Naive B cell (primary cell): ENCODE data around the gene FOLR2. TPM values are rescaled to one million over a fixed set of nuclear protein-coding genes. Genes with fewer than 3 reads are reported as not detected.

Source experiments
- ATAC-seq, 2 donors: fragments of 150-1000 bp; cut with Tn5 transposase; 2 replicates each; pipeline ENCODE4 v1.10.0; 2021; ENCODE audit warnings: low read depth in 2 of 2, mild to moderate bottlenecking in 2 of 2, moderate library complexity in 2 of 2
- DNase-seq: peaks from one replicate; pipeline ENCODE4 v3.0.0; 2022
- H3K27ac Mint-ChIP-seq, 6 donors: one replicate each; pipeline ENCODE4 v1.8.0; 2020 to 2022; ENCODE audit warnings: mild to moderate bottlenecking in 6 of 6, mixed read lengths in 6 of 6, moderate library complexity in 5 of 6, inconsistent platforms in 2 of 6
- H3K27me3 Mint-ChIP-seq, 3 donors: one replicate each; pipeline ENCODE4 v1.8.0; 2021 to 2022; ENCODE audit warnings: mixed read lengths in 3 of 3, mild to moderate bottlenecking in 1 of 3
- H3K36me3 Mint-ChIP-seq, 2 donors: one replicate each; pipeline ENCODE4 v1.8.0; 2020 to 2022; ENCODE audit warnings: mixed read lengths in 2 of 2, inconsistent platforms in 1 of 2, mild to moderate bottlenecking in 1 of 2
- H3K4me1 Mint-ChIP-seq, 3 donors: one replicate each; pipeline ENCODE4 v1.8.0; 2020 to 2022; ENCODE audit warnings: mixed read lengths in 3 of 3, inconsistent platforms in 1 of 3, mild to moderate bottlenecking in 1 of 3, moderate library complexity in 1 of 3
- H3K4me3 Mint-ChIP-seq, 8 donors: one replicate each; pipeline ENCODE4 v1.8.0; 2020 to 2022; ENCODE audit warnings: mild to moderate bottlenecking in 8 of 8, mixed read lengths in 8 of 8, moderate library complexity in 8 of 8, inconsistent platforms in 2 of 8
- H3K9me3 Mint-ChIP-seq, 7 donors: one replicate each; pipeline ENCODE4 v1.8.0; 2020 to 2022; ENCODE audit warnings: mixed read lengths in 7 of 7, mild to moderate bottlenecking in 5 of 7, inconsistent platforms in 2 of 7, moderate library complexity in 1 of 7
- polyA plus RNA-seq, 6 donors: library from polyadenylated mRNA; unstranded; fragments of 300-500 nt; fragmentation: Illumina TruSeq; gene quantifications; one replicate each; pipeline ENCODE4 v1.2.3, GENCODE V29; 2021; ENCODE audit warnings: low read depth in 6 of 6

FOLR2 gene
- polyA plus RNA-seq, 6 donors from 2014 or later = 0.70 to 1.6 (median 1.2) TPM; not detected in 2

- ATAC-seq (no peak), DNase-seq (no peak)
- Mint-ChIP-seq H3K27ac (peak overlapping the region in 4 of 6 donors; percentile 9 to 70 (median 54)), H3K27me3 (no peaks in the 10 kb centered on the region), H3K4me3 (peak overlapping the region in 7 of 8 donors; percentile 49 to 99 (median 73)), H3K36me3 (no peaks in the 10 kb centered on the region), H3K9me3 (no peaks in the 10 kb centered on the region), H3K4me1 (peaks cover 47 to 63% (median 61%) of the 10 kb centered on the region in 3 donors)
These were observed 4.2 kb downstream of the FOLR2 start for GRCh38 chr11:72220696-72221363.

GRCh38 chr11:72221386-72222075 lies 4.9 kb downstream of the FOLR2 start:
- Mint-ChIP-seq H3K4me1 (peaks cover 44 to 66% (median 65%) of the 10 kb centered on the region in 3 donors), H3K27ac (peak overlapping the region in 5 of 6 donors; percentile 9 to 97 (median 68)), H3K4me3 (peak overlapping the region in 7 of 8 donors; percentile 57 to 99 (median 91)), H3K27me3 (no peaks in the 10 kb centered on the region), H3K36me3 (no peaks in the 10 kb centered on the region), H3K9me3 (no peaks in the 10 kb centered on the region)
- DNase-seq = no peak
- no peak for ATAC-seq

GRCh38 chr11:72222106-72222891 lies 5.7 kb downstream of the FOLR2 start:
- DNase-seq = no peak
- H3K4me3 Mint-ChIP-seq = peak overlapping the region; percentile 91 to 99 (median 94)
- no peaks in the 10 kb centered on the region for H3K9me3 Mint-ChIP-seq
- ATAC-seq = no peak
- H3K36me3 Mint-ChIP-seq = no peaks in the 10 kb centered on the region
- H3K4me1 Mint-ChIP-seq = peaks cover 39 to 64% (median 61%) of the 10 kb centered on the region in 3 donors
- peak overlapping the region; percentile 90 to 99 (median 96) for H3K27ac Mint-ChIP-seq
- no peaks in the 10 kb centered on the region for H3K27me3 Mint-ChIP-seq

DNA sequence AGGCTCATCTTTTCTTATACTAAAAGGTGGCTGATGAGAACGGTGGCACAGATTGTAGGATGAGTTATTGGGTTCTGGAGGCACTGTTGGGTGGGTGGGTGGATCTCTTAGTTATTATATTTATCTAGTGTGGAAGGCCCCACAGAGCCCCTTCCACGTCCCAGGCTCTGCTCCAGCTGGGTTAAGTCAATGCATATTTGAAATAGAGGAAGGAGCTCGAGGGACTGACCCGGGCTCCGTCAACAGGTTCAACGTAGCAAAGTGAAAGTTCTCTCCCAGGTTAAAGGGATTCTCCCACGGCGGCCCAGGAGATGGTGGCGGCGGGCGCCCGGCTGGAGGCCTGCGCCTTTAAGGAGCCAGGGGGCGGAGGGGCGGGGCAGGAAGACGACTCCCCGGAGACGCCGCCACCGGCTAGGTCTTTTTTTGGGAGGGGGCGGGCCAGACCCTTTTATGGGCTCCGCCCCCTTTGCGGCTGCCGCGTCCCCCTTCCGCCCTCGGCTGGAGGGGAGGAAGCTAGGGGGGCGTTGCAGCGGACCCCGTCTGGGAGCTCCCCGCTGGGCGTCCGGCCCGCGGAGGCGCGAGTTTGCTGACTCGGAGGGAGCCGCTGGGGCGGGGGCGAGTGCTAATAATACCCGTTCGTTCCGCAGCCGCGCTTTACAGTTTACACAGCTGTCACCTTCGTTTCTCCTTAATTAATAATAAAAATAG lies 6.5 kb downstream of the FOLR2 start:
- H3K27me3 Mint-ChIP-seq = no peaks in the 10 kb centered on the region
- H3K36me3 Mint-ChIP-seq = no peaks in the 10 kb centered on the region
- DNase-seq (peak; percentile 96), ATAC-seq (peak; percentile 67 to 70)
- H3K9me3 Mint-ChIP-seq = no peaks in the 10 kb centered on the region
- H3K4me1 Mint-ChIP-seq = peaks cover 31 to 56% (median 54%) of the 10 kb centered on the region in 3 donors
- H3K27ac Mint-ChIP-seq = peak overlapping the region; percentile 90 to 99 (median 96)
- peak overlapping the region; percentile 91 to 99 (median 94) for H3K4me3 Mint-ChIP-seq

DNA sequence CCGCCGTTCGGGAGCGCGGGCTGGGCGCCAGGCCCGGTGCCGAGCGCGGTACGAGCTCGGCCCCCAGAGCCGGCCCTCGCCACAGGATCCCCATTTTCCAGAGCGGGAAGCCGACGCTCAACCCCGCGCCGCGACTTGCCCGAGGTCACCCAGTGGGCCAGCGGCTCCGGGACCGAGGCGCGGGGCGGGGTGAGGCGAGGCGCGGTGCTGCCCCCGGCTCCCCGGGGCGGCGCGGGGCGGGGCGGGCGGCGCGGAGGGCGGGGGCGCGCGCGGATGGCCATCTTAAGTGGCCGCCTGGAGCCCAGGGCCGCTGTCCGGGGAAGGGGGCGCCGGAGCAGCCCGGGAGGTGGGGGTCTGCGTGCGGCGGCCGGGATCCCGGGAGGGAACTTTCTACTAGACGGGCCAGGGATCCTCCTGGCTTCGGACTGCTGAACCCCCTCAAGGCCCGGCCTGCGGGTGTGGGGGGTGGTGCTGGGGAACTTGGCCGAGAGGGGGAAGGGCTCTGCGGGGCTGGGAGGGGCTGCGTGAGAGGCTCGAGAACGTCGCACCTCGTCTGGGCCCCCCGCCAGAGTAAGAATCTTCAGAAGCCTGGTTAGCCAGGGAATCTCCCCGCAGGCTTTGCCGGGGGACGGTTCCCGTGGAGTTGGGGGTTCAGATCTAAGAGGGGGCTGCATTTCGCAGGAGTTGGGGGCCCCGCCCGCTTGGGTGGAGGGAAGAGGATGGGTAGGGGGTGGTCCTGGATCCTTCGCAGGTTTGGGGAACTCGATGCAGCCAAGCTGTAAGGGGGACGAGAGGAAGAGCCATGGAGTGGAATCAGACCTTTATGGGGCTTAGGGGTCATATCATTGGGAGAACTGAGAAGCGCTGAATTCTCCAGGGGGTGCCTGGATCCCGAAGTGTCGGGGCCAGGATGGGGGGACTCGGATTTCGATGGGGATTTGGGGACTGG lies 7.3 kb downstream of the FOLR2 start:
- peak; percentile 43 for ATAC-seq
- Mint-ChIP-seq H3K27me3 (no peaks in the 10 kb centered on the region), H3K4me1 (peaks cover 33 to 51% (median 50%) of the 10 kb centered on the region in 3 donors), H3K4me3 (peak overlapping the region; percentile 93 to 99 (median 96)), H3K27ac (peak overlapping the region; percentile 91 to 97 (median 95)), H3K9me3 (no peaks in the 10 kb centered on the region), H3K36me3 (peaks cover 0 to 2% of the 10 kb centered on the region in 2 donors)
- DNase-seq = peak; percentile 58

- H3K9me3 Mint-ChIP-seq = no peaks in the 10 kb centered on the region
- H3K27ac Mint-ChIP-seq = peak within 1 kb of the TSS; percentile 92 to 98 (median 96)
- peaks cover 0 to 8% of the 10 kb centered on the region in 2 donors for H3K36me3 Mint-ChIP-seq
- ATAC-seq = peak; percentile 3 to 4
- H3K4me3 Mint-ChIP-seq = peak within 1 kb of the TSS; percentile 93 to 99 (median 96)
- H3K4me1 Mint-ChIP-seq = peaks cover 38 to 57% (median 50%) of the 10 kb centered on the region in 3 donors
- DNase-seq = peak; percentile 31
- no peaks in the 10 kb centered on the region for H3K27me3 Mint-ChIP-seq
These were observed 8.2 kb downstream of the FOLR2 start, which contains the start of gene INPPL1 for GRCh38 chr11:72224564-72225410. Gene INPPL1, plus strand, starts transcription at chr11:72224767. Its CDS starts 218 bp downstream, at chr11:72224985.

GRCh38 chr11:72225411-72225951 lies 8.9 kb downstream of the FOLR2 start:
- Mint-ChIP-seq H3K36me3 (peaks cover 0 to 8% of the 10 kb centered on the region in 2 donors), H3K9me3 (no peaks in the 10 kb centered on the region), H3K27ac (peak overlapping the region in 5 of 6 donors; percentile 94 to 98 (median 96)), H3K27me3 (no peaks in the 10 kb centered on the region), H3K4me1 (peaks cover 38 to 57% (median 48%) of the 10 kb centered on the region in 3 donors), H3K4me3 (peak overlapping the region; percentile 84 to 99 (median 92))
- DNase-seq = no peak
- peak; percentile 19 to 24 for ATAC-seq

DNA sequence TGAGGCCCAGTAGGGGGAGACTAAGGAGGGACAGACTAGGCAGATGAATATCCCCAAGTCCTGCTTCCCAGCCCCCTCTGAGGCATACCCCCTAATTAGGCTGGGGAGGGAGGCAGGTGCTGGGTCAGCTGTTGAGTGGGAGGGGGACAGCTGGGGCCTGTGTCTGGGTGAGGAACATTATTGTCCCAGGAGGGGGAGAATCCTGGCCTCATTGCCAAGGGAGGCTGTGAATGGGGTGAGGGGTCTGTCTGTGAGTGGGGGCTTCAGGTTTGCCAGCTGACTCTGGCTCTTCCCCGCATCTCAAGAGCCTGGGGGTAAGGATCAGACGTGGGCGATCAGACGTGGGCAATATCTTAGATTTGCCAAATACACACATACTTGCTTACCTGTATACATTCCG lies 10.1 kb downstream of the FOLR2 start:
- no peaks in the 10 kb centered on the region for H3K27me3 Mint-ChIP-seq
- peak overlapping the region in 1 of 6 donors; percentile 84 for H3K27ac Mint-ChIP-seq

DNA sequence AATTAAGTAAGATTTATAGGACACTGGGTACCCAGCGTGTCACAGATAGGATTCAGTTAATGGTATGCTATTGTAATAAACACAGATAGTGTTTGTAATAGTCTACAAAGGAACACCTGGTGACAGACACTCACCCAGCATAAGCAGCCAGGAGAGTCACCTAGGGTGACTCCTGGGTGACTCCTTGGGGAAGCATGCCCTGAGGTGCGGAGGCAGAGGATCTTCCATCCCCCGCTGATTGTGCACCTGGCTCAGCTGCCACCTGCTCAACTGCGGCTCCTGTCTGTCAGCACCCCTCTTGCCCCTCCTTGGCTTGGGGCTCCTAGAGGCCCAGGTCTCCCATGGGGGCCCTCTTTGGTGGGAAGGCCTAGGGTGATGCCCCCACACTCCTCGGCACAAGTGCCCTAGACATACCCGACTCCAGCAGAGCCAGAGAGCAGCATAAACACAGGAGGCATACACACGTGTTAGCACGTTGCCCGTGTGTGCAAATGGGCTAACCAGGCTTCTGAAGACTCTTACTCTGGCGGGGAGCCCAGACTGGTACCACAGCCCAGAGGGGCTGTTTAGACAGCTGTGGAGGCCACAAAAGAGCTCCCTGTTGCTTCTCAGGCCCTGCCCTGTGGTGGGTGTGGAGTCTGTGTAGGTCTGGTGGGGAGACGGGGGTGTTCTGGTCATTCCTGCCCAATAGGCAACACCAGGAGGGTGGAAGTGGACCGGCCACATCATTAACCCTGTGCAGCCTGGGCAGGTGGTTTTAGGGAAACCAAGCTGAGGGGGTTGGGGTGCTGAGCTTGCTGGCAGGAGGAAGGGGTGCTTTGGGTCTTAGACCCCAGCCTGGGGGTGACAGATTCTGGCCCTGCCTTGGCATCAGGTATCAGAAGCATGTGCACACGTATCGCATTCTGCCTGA lies 11.0 kb downstream of the FOLR2 start:
- Mint-ChIP-seq H3K36me3 (peaks cover 0 to 13% of the 10 kb centered on the region in 2 donors), H3K4me1 (peaks cover 27 to 44% (median 35%) of the 10 kb centered on the region in 3 donors)
- ATAC-seq = no peak

More for the DNA sequence above, 10.1 kb downstream of the FOLR2 start:
- Mint-ChIP-seq H3K9me3 (no peaks in the 10 kb centered on the region), H3K36me3 (peaks cover 0 to 8% of the 10 kb centered on the region in 2 donors), H3K4me1 (peaks cover 30 to 47% (median 38%) of the 10 kb centered on the region in 3 donors), H3K4me3 (peak overlapping the region in 3 of 8 donors; percentile 28 to 96 (median 93))
- ATAC-seq (no peak), DNase-seq (no peak)

GRCh38 chr11:72228229-72228843 lies 11.7 kb downstream of the FOLR2 start:
- DNase-seq (no peak), ATAC-seq (no peak)
- Mint-ChIP-seq H3K9me3 (no peaks in the 10 kb centered on the region), H3K4me3 (no peak overlapping the region), H3K36me3 (peaks cover 0 to 15% of the 10 kb centered on the region in 2 donors), H3K27me3 (no peaks in the 10 kb centered on the region), H3K4me1 (peaks cover 28 to 46% (median 32%) of the 10 kb centered on the region in 3 donors), H3K27ac (peak overlapping the region in 2 of 6 donors; percentile 46 to 59)

More for the DNA sequence above, 11.0 kb downstream of the FOLR2 start:
- Mint-ChIP-seq H3K27ac (peak overlapping the region in 2 of 6 donors; percentile 59 to 68), H3K9me3 (no peaks in the 10 kb centered on the region), H3K4me3 (peak overlapping the region in 3 of 8 donors; percentile 25 to 93 (median 35)), H3K27me3 (no peaks in the 10 kb centered on the region)
- no peak for DNase-seq
